Pericardium fibroblast (primary cell): Measurements from ENCODE around the gene NECTIN1. TPM values are rescaled to one million over a fixed set of nuclear protein-coding genes. Genes with fewer than 3 reads are reported as not detected.

Experiments
- total RNA-seq: library from RNA; depleted of rRNA; stranded (reverse); fragments of >200 nt; gene quantifications from 2 replicates; pipeline ENCODE4 v1.2.3, GENCODE V29; 2015

The NECTIN1 gene, protein sequence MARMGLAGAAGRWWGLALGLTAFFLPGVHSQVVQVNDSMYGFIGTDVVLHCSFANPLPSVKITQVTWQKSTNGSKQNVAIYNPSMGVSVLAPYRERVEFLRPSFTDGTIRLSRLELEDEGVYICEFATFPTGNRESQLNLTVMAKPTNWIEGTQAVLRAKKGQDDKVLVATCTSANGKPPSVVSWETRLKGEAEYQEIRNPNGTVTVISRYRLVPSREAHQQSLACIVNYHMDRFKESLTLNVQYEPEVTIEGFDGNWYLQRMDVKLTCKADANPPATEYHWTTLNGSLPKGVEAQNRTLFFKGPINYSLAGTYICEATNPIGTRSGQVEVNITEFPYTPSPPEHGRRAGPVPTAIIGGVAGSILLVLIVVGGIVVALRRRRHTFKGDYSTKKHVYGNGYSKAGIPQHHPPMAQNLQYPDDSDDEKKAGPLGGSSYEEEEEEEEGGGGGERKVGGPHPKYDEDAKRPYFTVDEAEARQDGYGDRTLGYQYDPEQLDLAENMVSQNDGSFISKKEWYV
- total RNA-seq, result 2.0 and 3.7 TPM in 2 replicates

DNA sequence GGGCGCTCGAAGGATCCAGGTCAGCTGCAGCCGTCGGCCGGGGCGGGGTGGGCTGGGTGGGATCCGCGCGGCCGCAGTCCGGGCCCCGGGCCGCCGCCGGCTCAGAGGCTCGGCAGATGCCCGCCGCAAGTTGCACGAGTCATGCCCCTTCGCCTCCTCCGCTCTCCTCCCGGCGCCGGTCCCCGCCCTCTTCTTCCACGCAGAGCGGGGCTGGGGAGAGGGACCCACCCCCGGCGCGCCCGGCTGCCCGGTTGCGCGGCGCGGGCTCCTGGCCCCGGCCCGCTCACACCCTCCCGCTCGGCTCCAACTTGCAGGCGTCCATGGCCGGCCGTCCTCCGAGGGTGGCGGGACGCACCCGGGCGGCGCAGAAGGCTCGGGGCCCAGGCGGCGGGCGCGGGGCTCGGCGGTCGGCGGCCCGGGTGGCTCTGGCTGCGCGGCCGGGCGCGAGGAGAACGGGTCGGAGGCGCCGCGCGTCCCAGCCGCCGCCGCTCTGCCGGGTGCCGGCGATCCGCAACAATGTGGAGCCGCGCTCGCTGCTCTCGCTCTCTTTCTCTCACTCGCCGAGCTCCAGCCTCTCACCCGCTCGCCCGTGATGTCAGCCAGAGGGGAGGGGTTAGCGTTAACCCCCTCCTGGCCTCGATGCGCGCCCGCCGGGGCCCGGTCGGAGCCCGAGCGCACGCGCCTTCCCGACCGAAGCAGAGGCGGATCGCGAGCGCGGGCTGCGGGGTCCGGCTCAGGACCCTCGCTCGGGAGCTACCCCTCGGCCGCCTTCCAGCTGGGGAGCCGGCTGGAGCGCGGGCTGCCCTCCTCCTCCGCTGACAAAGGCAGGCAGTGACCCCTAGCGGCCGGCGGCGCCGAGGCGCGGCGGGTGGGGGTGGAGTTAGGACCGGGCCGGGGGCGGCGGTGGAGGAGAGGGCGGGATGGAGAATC lies at the start of gene NECTIN1:
Gene NECTIN1 (minus strand): TSS at position 550 of the 930 bp plus-strand sequence. CDS start 647 bp downstream, outside the sequence.

